Neural progenitor cell (in vitro differentiated cells): ENCODE measurements around the gene ZFYVE19. TPM values are rescaled to one million over a fixed set of nuclear protein-coding genes. Genes with fewer than 3 reads are reported as not detected.

Experiments
- DNase-seq: peaks from one replicate; pipeline ENCODE4 v3.0.0-alpha.2; 2016; ENCODE audit warnings: low spot score
- H2AFZ ChIP-seq: fragments of 200-600 bp; sonication (generic); replicated peaks from 2 replicates; pipeline ENCODE4 v1.6.1; 2016; ENCODE audit warnings: antibody characterized with exemption
- H3F3A ChIP-seq: fragments of 200-600 bp; sonication (generic); 2 replicates; pipeline ENCODE4 v1.6.1; 2016; ENCODE audit warnings: antibody characterized with exemption, low read depth
- H3K27ac ChIP-seq: fragments of 200-600 bp; sonication (generic); 2 replicates; pipeline ENCODE4 v1.5.1; 2016; ENCODE audit warnings: mild to moderate bottlenecking
- H3K27me3 ChIP-seq: fragments of 200-600 bp; sonication (generic); 2 replicates; pipeline ENCODE4 v1.6.1; 2016; ENCODE audit warnings: mild to moderate bottlenecking, moderate library complexity
- H3K36me3 ChIP-seq: fragments of 200-600 bp; sonication (generic); 2 replicates; pipeline ENCODE4 v1.5.1; 2016
- H3K4me1 ChIP-seq: fragments of 200-600 bp; sonication (generic); 2 replicates; pipeline ENCODE4 v1.6.1; 2016; ENCODE audit warnings: mixed run types
- H3K4me2 ChIP-seq: fragments of 200-600 bp; sonication (generic); 2 replicates; pipeline ENCODE4 v1.6.1; 2016
- H3K4me3 ChIP-seq: fragments of 200-600 bp; sonication (generic); 2 replicates; pipeline ENCODE4 v1.5.1; 2016
- H3K79me2 ChIP-seq: fragments of 200-600 bp; sonication (generic); 2 replicates; pipeline ENCODE4 v1.6.1; 2016; ENCODE audit warnings: low read depth
- H3K9ac ChIP-seq: fragments of 200-600 bp; sonication (generic); 2 replicates; pipeline ENCODE4 v1.6.1; 2016
- H3K9me3 ChIP-seq: fragments of 200-600 bp; sonication (generic); 2 replicates; pipeline ENCODE4 v1.5.1; 2016; ENCODE audit warnings: low read depth
- H4K20me1 ChIP-seq: fragments of 200-600 bp; sonication (generic); 2 replicates; pipeline ENCODE4 v1.6.1; 2016; ENCODE audit warnings: low read depth
- H3K27ac Mint-ChIP-seq: 3 replicates; pipeline ENCODE4 v1.8.0; 2021; ENCODE audit warnings: mixed read lengths
- H3K27me3 Mint-ChIP-seq: 2 replicates; pipeline ENCODE4 v1.8.0; 2022; ENCODE audit warnings: low read depth, mild to moderate bottlenecking, inconsistent platforms, moderate library complexity, mixed read lengths; ENCODE audit not compliant: insufficient read depth
- H3K36me3 Mint-ChIP-seq: 3 replicates; pipeline ENCODE4 v1.8.0; 2021; ENCODE audit warnings: mixed read lengths
- H3K4me1 Mint-ChIP-seq: 3 replicates; pipeline ENCODE4 v1.8.0; 2021; ENCODE audit warnings: mixed read lengths
- H3K4me3 Mint-ChIP-seq: 3 replicates; pipeline ENCODE4 v1.8.0; 2021; ENCODE audit warnings: mild to moderate bottlenecking, moderate library complexity, mixed read lengths
- H3K9me3 Mint-ChIP-seq: 3 replicates; pipeline ENCODE4 v1.8.0; 2020; ENCODE audit warnings: mixed read lengths
- CTCF ChIP-seq: fragments of 200-600 bp; sonication (generic); IDR thresholded peaks from 2 replicates; pipeline ENCODE4 v1.5.1; 2017; ENCODE audit warnings: antibody characterized with exemption, mild to moderate bottlenecking
- EZH2 ChIP-seq: fragments of 200-600 bp; sonication (generic); IDR thresholded peaks from 2 replicates; pipeline ENCODE4 v1.6.1; 2017; ENCODE audit warnings: antibody characterized with exemption, mild to moderate bottlenecking, moderate library complexity
- EZH2phosphoT487 ChIP-seq: fragments of 200-600 bp; sonication (generic); IDR thresholded peaks from 2 replicates; pipeline ENCODE4 v1.6.1; 2017; ENCODE audit warnings: antibody characterized with exemption
- total RNA-seq: library from RNA; depleted of rRNA; stranded (reverse); fragments of >200 nt; gene quantifications from 2 replicates; pipeline ENCODE4 v1.2.3, GENCODE V29; 2015; ENCODE audit warnings: low replicate concordance

Gene ZFYVE19
- total RNA-seq, 1 donor from 2014 or later = 19.3 TPM

- DNase-seq = no peak
- peaks cover 8% of the 10 kb centered on the region for H3K36me3 Mint-ChIP-seq
- Histone ChIP-seq H3F3A (peaks cover 9% of the 10 kb centered on the region), H3K36me3 (no peaks in the 10 kb centered on the region), H3K9ac (no peak overlapping the region), H3K79me2 (no peaks in the 10 kb centered on the region), H2AFZ (no peak overlapping the region), H3K4me2 (no peak overlapping the region), H4K20me1 (peaks cover 19% of the 10 kb centered on the region), H3K4me3 (no peak overlapping the region), H3K27ac (no peak overlapping the region), H3K4me1 (peaks cover 21% of the 10 kb centered on the region), H3K9me3 (no peaks in the 10 kb centered on the region), H3K27me3 (no peaks in the 10 kb centered on the region)
- no peak for TF ChIP-seq EZH2phosphoT487
- TF ChIP-seq CTCF = no peak
- H3K27me3 Mint-ChIP-seq = peaks cover 2% of the 10 kb centered on the region
- H3K9me3 Mint-ChIP-seq = no peaks in the 10 kb centered on the region
- H3K4me3 Mint-ChIP-seq = no peak overlapping the region
- H3K4me1 Mint-ChIP-seq = peaks cover 12% of the 10 kb centered on the region
- H3K27ac Mint-ChIP-seq = no peak overlapping the region
Observed at GRCh38 chr15:40790718-40791117, 16.2 kb upstream of the ZFYVE19 start.

- peaks cover 7% of the 10 kb centered on the region for H3K79me2 ChIP-seq
- H3K27ac Mint-ChIP-seq = no peak overlapping the region
Observed at GRCh38 chr15:40792394-40792793, 14.5 kb upstream of the ZFYVE19 start.

GRCh38 chr15:40793216-40793989, 13.5 kb upstream of the ZFYVE19 start:
- no peak overlapping the region for H3K27ac ChIP-seq
- H3K27me3 ChIP-seq = no peaks in the 10 kb centered on the region
- H3K4me3 Mint-ChIP-seq = no peak overlapping the region
- peaks cover 10% of the 10 kb centered on the region for H3F3A ChIP-seq
- H3K36me3 Mint-ChIP-seq = peaks cover 8% of the 10 kb centered on the region
- TF ChIP-seq EZH2 = no peak
- TF ChIP-seq CTCF = no peak
- TF ChIP-seq EZH2phosphoT487 = no peak
- peaks cover 4% of the 10 kb centered on the region for H4K20me1 ChIP-seq
- H3K9ac ChIP-seq = no peak overlapping the region
- H3K36me3 ChIP-seq = no peaks in the 10 kb centered on the region
- no peaks in the 10 kb centered on the region for H3K9me3 ChIP-seq
- peaks cover 15% of the 10 kb centered on the region for H3K79me2 ChIP-seq
- H3K4me3 ChIP-seq = no peak overlapping the region
- no peak overlapping the region for H3K27ac Mint-ChIP-seq
- H3K4me2 ChIP-seq = no peak overlapping the region
- DNase-seq = no peak
- H3K27me3 Mint-ChIP-seq = peaks cover 2% of the 10 kb centered on the region
- H3K4me1 Mint-ChIP-seq = peaks cover 30% of the 10 kb centered on the region
- no peak overlapping the region for H2AFZ ChIP-seq
- H3K4me1 ChIP-seq = peaks cover 18% of the 10 kb centered on the region
- no peaks in the 10 kb centered on the region for H3K9me3 Mint-ChIP-seq

More at GRCh38 chr15:40792394-40792793, 14.5 kb upstream of the ZFYVE19 start:
- no peak for TF ChIP-seq CTCF
- TF ChIP-seq EZH2phosphoT487 = no peak
- no peak for TF ChIP-seq EZH2
- peaks cover 9% of the 10 kb centered on the region for H3F3A ChIP-seq
- no peaks in the 10 kb centered on the region for H3K36me3 ChIP-seq
- peaks cover 19% of the 10 kb centered on the region for H3K4me1 ChIP-seq
- H3K9me3 Mint-ChIP-seq = no peaks in the 10 kb centered on the region
- peaks cover 13% of the 10 kb centered on the region for H4K20me1 ChIP-seq
- no peak overlapping the region for H3K9ac ChIP-seq
- no peak overlapping the region for H2AFZ ChIP-seq
- peaks cover 2% of the 10 kb centered on the region for H3K27me3 Mint-ChIP-seq
- H3K4me3 Mint-ChIP-seq = no peak overlapping the region
- no peak overlapping the region for H3K4me2 ChIP-seq
- no peaks in the 10 kb centered on the region for H3K9me3 ChIP-seq
- peaks cover 22% of the 10 kb centered on the region for H3K4me1 Mint-ChIP-seq
- H3K27me3 ChIP-seq = no peaks in the 10 kb centered on the region
- H3K4me3 ChIP-seq = no peak overlapping the region
- no peak for DNase-seq
- H3K27ac ChIP-seq = no peak overlapping the region
- peaks cover 8% of the 10 kb centered on the region for H3K36me3 Mint-ChIP-seq
